Left kidney (tissue), 2 donors: Measurements from ENCODE around the gene ENPP6. TPM values are rescaled to one million over a fixed set of nuclear protein-coding genes. Genes with fewer than 3 reads are reported as not detected.
"Not testable (repeated sequence)": the region's sequence is repeated elsewhere in the genome, so short reads cannot be mapped to it uniquely, and the experiment has no call there.

ENCODE experiments used
- DNase-seq: peaks from one replicate; pipeline ENCODE4 v3.0.0-alpha.2; 2013
- polyA plus RNA-seq: library from polyadenylated mRNA; unstranded; fragments of 120-200 nt; gene quantifications from one replicate; pipeline ENCODE4 v1.2.1, GENCODE V29; 2013; ENCODE audit not compliant: insufficient read length

ENPP6 gene
- polyA plus RNA-seq, 1 donor: 9.2 TPM

DNA sequence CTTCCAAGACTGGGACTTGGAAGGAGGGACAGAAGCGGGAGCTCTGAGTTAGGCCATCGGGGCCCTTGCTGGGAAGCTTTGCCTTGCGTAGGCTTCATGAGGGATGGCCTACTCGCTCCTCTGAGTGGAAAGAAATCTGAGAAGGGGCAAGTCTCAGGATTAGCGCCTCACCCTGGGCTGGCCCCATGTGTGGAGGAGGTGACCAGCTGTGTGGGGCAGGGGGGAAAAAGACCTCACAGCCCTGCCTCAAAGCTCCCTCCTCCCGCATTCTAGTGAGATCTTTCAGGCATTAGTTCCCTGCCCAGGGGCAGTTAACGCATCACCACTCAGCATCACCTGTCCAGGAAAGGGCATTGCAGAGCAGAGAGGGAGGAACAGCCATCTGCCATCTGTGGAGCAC is 156.1 kb downstream of the ENPP6 start:
- peak; percentile 34 for DNase-seq

DNA sequence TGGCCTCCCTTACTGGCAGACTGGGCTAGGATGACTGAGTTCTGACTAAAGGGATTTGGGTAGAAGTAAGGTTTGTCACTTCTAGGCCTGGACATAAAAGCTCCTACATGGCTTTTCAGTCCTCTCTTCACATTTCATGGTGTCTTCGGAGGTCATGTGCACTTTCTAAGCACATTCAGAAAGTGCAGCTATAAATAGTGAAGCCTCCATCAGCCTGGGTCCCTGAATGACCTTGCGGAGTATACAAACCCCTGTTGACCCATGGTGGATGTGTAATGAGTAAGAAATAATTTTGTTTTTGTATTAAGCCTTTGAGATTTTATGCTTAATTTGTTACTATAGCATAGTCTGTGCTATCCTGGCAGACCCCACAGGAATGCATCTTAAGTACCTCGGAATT is 158.6 kb downstream of the ENPP6 start:
- DNase-seq: no peak

DNA sequence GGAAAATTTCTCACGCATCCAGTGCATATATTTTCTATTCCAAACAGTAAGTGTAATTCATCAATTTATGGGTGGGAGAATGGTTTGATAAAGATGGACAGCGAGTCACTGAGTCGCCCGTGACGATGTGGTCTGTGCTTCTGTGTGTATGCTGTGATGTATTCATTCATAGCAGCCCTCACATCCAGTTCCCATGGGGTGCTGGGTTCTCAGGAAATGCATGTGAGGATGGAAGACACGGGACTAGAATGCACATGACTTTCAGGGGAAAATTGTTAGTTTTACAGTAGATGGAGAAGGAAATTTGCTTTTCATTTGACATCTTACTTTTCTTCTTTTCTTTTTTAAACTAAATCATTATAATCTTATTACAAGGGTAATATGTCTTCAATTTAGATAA is 159.6 kb downstream of the ENPP6 start:
- no peak for DNase-seq

DNA sequence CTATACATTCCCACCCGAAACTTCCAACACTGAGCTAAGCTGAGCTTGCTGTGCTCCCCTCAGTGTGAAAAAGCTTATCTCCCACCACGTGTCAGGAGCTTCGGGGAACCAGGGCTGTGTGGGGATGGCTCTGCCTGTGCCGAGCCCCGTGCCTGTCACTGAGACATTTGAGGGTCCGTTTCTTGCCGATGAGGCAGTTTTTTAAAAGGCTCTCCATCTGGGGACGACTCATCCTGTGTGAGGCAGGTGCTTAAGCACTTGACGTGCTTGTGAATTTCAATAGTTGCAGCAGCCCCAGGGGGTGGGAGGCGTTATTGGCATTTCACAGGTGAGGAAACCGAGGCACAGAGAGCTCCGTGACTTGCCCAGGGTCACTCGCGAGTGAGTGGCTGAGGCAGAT is 160.8 kb downstream of the ENPP6 start:
- no peak for DNase-seq

DNA sequence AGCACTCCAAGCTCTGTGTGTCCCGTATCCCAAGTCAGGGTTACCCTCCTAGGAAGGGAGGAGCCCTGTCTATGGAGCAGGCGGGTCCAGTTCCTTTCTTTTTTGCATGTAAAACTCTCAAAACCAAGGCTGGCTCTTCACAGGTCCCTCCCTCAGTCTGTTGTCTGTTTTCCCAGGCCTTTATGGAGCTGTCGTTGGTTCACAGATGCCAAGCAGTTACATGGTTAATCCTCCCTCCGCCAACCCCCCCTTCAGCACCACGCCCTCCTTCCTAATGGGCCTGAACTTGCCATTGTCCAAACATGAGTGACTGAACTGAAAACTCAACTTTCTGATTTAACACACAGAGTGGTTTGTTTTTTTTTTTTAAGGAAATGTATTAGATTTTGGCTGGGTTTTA is 164.2 kb downstream of the ENPP6 start:
- DNase-seq: no peak

DNA sequence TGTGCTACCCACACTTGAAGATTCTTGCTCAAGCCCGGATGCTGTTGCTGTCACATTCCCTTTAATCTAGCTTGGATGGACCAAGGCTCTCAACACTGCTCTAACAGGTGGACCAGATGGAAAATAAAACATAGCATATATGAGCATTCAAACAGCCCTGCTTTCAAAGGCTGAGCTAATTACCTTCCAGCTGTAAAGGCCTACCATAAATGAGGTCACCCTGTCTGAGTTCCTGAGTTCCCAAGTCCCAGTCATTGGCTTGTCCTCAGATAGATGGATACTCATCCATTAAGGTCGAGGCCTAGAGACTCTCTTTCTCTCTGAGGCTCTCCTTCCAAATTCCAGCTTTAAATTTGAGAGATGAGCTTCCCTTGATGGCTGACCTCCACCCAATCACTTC is 165.1 kb downstream of the ENPP6 start:
- no peak for DNase-seq

DNA sequence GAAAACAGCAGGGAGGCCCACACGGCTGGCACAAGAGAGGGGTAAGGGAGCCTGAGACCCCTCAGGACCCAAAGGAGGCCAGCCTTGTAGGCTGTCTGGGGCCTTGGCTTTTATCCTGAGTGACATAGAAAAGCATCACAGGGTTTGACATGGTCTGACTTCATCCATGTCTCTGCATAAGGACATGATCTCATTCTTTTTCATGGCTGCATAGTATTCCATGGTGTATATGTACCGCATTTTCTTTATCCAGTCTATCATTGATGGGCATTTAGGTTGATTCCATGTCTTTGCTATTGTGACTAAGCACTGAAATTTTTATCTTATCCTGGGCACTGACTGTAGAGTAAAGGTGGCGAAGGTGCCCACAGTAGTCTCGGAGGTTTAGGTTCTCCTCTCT is 166.4 kb downstream of the ENPP6 start:
- DNase-seq: not testable (repeated sequence)

DNA sequence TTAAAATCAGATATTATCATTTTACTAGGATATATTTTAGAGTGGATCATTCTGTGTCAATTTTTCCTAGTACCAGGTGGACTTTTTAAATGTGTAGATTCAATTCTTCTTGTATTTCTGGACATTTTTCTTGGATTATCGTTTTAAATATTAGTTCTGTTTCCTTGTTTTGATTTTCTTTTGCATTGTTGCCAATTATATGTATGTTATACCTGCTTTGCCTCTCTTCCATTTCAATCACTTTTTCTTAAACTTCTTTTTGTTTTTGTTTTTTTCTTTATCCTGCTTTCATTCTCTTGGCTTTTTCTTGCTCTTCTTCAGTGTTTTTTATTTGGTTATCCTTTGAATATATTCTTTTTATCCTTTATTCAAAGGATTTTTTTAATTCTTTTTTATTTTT is 171.5 kb downstream of the ENPP6 start:
- no peak for DNase-seq

DNA sequence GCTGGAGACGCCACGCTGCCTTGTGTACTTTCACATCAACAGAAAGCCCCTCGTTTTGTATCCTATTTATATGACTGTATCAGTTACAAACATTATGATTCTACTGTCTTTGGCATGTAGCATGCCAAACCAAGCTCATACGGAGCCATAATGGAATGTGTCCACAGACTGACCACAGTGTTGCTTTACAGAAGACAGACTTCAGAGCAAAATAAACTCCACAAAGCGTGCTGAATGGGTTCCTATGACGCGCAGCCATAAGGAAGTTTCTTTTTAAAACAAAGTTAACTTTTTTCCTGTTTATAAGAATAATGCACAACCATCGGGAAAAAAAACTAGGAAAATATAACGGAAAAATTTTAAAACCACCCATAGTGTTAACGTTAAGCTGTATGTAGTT is 176.5 kb downstream of the ENPP6 start:
- DNase-seq: no peak

DNA sequence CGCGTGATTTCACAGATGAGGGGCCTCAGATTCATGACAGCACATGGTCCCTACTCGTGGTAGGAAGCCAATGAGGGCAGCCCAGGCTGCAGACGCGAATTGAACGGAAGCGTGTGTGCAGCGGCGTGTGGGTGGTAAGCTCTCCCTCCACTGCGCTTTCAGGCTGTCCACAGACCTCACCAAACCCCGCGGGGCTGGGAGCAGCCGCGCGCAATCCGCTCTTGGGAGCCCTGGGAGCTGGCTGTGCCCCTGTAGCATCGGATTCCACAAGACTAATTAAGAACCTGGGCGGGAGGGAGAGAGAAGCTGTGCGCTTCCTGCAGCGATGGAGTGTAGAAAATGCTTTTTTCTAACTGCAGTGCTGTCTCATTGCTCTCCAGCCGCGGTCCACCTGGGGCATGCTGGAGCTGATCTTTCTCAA is 177.7 kb downstream of the ENPP6 start:
- peak; percentile 34 for DNase-seq
